HCT116 (cell line): ENCODE data around the gene RNF121. TPM values are rescaled to one million over a fixed set of nuclear protein-coding genes. Genes with fewer than 3 reads are reported as not detected.
"Not testable (repeated sequence)": the region's sequence is repeated elsewhere in the genome, so short reads cannot be mapped to it uniquely, and the experiment has no call there.

ENCODE experiments used
- ATAC-seq: fragments of 200-7000 bp; cut with Tn5 transposase; 2 replicates; pipeline ENCODE4 v1.9.1; 2020; ENCODE audit warnings: mild to moderate bottlenecking, moderate library complexity
- BruUV-seq: library from RNA; stranded (reverse); fragments of 400-500 nt; replicated peaks from 2 replicates; lab custom pipeline; 2021; lab: Mats Ljungman, UMichigan
- CTCF ChIA-PET: fragments of 300-600 bp; sonication (Branson Sonifier 250); formaldehyde crosslinking; loops from one replicate; lab custom pipeline; 2021; ENCODE audit warnings: antibody characterized with exemption; lab: Charles Lee
- POLR2A ChIA-PET: fragments of 300-600, 350-600 bp; sonication (Branson Sonifier 250); formaldehyde crosslinking; loops from one replicate; lab custom pipeline; 2021; ENCODE audit warnings: antibody characterized with exemption; lab: Charles Lee
- RAD21 ChIA-PET, 2 experiments: fragments of 300-600 bp; sonication (Branson Sonifier 250); formaldehyde crosslinking; loops; one replicate each; lab custom pipeline; 2023; ENCODE audit warnings: low total read pairs in 2 of 2; ENCODE audit not compliant: uncharacterized antibody in 2 of 2, unreplicated experiment in 2 of 2, low non-redundant PET in 1 of 2; lab: Charles Lee
- DNase-seq: peaks from one replicate; pipeline ENCODE4 v3.0.0-alpha.2; 2010; ENCODE audit warnings: low read depth, low spot score
- H2AFZ ChIP-seq: fragments of 200-600 bp; shearing (Covaris generic), sonication (generic); 2 replicates; pipeline ENCODE4 v1.6.1; 2017; ENCODE audit warnings: low read depth, mixed run types, mixed read lengths, antibody characterized with exemption, low read length; ENCODE audit not compliant: poor library complexity, severe bottlenecking
- H3K27ac ChIP-seq: 2 replicates; pipeline ENCODE4 v1.5.1; 2012; ENCODE audit warnings: low read depth, low read length
- H3K27me3 ChIP-seq: fragments of 200-600 bp; sonication (generic); 2 replicates; pipeline ENCODE4 v1.6.1; 2016; ENCODE audit warnings: mixed run types, low read length, mixed read lengths; ENCODE audit not compliant: insufficient read depth
- H3K36me3 ChIP-seq, 2 experiments: fragments of 200-500 bp in 1 of 2; fragments of 200-600 bp in 1 of 2; sonication (Bioruptor generic) in 1 of 2; sonication (generic) in 1 of 2; 2 replicates each; pipeline versions ENCODE4 v1.5.1 to v1.6.1; 2014 to 2016; ENCODE audit warnings: low read length in 2 of 2, inconsistent platforms in 1 of 2, mixed read lengths in 1 of 2, mixed run types in 1 of 2; ENCODE audit not compliant: insufficient read depth in 2 of 2, control insufficient read depth in 1 of 2
- H3K4me1 ChIP-seq, 2 experiments: fragments of 200-600 bp in 1 of 2; sonication (generic) in 1 of 2; 2 replicates each; pipeline versions ENCODE4 v1.5.1 to v1.6.1; 2012 to 2017; ENCODE audit warnings: low read length in 2 of 2, inconsistent platforms in 1 of 2, mild to moderate bottlenecking in 1 of 2, mixed read lengths in 1 of 2, mixed run types in 1 of 2, moderate library complexity in 1 of 2; ENCODE audit not compliant: insufficient read depth in 2 of 2, control insufficient read depth in 1 of 2
- H3K4me2 ChIP-seq: fragments of 200-600 bp; sonication (generic); 2 replicates; pipeline ENCODE4 v1.6.1; 2017; ENCODE audit warnings: mixed run types, low read length, mixed read lengths
- H3K4me3 ChIP-seq, 2 experiments: fragments of 200-600 bp in 1 of 2; sonication (generic) in 1 of 2; replicated peaks in 1 of 2; 2 replicates each; pipeline ENCODE4 v1.5.1; 2011 to 2016; ENCODE audit warnings: low read length in 2 of 2, control low read depth in 1 of 2, low read depth in 1 of 2, mild to moderate bottlenecking in 1 of 2, mixed read lengths in 1 of 2, mixed run types in 1 of 2
- H3K79me2 ChIP-seq: fragments of 200-600 bp; sonication (generic); 2 replicates; pipeline ENCODE4 v1.6.1; 2017; ENCODE audit warnings: mild to moderate bottlenecking, mixed run types, low read length, moderate library complexity, mixed read lengths; ENCODE audit not compliant: insufficient read depth
- H3K9ac ChIP-seq: fragments of 200-600 bp; sonication (generic); 2 replicates; pipeline ENCODE4 v1.6.1; 2016; ENCODE audit warnings: low read length, mixed read lengths
- H3K9me2 ChIP-seq: fragments of 200-600 bp; sonication (generic), shearing (Covaris generic); 2 replicates; pipeline ENCODE4 v1.6.1; 2017; ENCODE audit warnings: mixed run types, mild to moderate bottlenecking, moderate library complexity; ENCODE audit not compliant: insufficient read depth
- H3K9me3 ChIP-seq, 2 experiments: fragments of 200-500 bp in 1 of 2; fragments of 200-600 bp in 1 of 2; sonication (Bioruptor generic) in 1 of 2; sonication (generic) in 1 of 2; 2 replicates each; pipeline ENCODE4 v1.6.1; 2014 to 2017; ENCODE audit warnings: low read length in 2 of 2, mixed read lengths in 2 of 2, inconsistent platforms in 1 of 2, low read depth in 1 of 2, mild to moderate bottlenecking in 1 of 2, mixed run types in 1 of 2, moderate library complexity in 1 of 2; ENCODE audit not compliant: control insufficient read depth in 1 of 2, insufficient read depth in 1 of 2
- H4K20me1 ChIP-seq: fragments of 200-600 bp; sonication (generic), shearing (Covaris generic); 2 replicates; pipeline ENCODE4 v1.6.1; 2017; ENCODE audit warnings: mixed run types, mild to moderate bottlenecking, moderate library complexity; ENCODE audit not compliant: insufficient read depth
- REST ChIP-seq: IDR thresholded peaks from 2 replicates; pipeline ENCODE4 v1.6.1; 2012; ENCODE audit warnings: low read depth
- intact Hi-C: fragments of 100-400 bp; cut with micrococcal nuclease; formaldehyde crosslinking; loops from 2 replicates; pipeline ENCODE4 v1.10.0; 2022
- total RNA-seq: library from RNA; stranded (reverse); gene quantifications from one replicate; pipeline ENCODE4 v1.2.1, GENCODE V29; 2021; ENCODE audit not compliant: unreplicated experiment

The RNF121 gene
- total RNA-seq, 1 experiment from 2014 or later, result 24.5 TPM

GRCh38 chr11:71928737-71929443 is at the start of gene RNF121 (continued):
- no peak for TF ChIP-seq REST

- H3K27ac ChIP-seq, POLR2A ChIA-PET, DNase-seq, H3K9me2 ChIP-seq, H3K9ac ChIP-seq, ATAC-seq, CTCF ChIA-PET, H4K20me1 ChIP-seq, H3K36me3 ChIP-seq, H3K4me1 ChIP-seq, intact Hi-C loops, BruUV-seq, H3K9me3 ChIP-seq, H2AFZ ChIP-seq, H3K27me3 ChIP-seq, H3K4me2 ChIP-seq, H3K79me2 ChIP-seq, RAD21 ChIA-PET, H3K4me3 ChIP-seq: not testable (repeated sequence)
Observed at GRCh38 chr11:71885806-71886205, 43.0 kb upstream of the RNF121 start.

- H3K9me2 ChIP-seq, DNase-seq, RAD21 ChIA-PET, H3K9me3 ChIP-seq, H3K4me2 ChIP-seq, H3K4me1 ChIP-seq, H3K9ac ChIP-seq, POLR2A ChIA-PET, H3K36me3 ChIP-seq, CTCF ChIA-PET, H3K27ac ChIP-seq, H2AFZ ChIP-seq, H4K20me1 ChIP-seq, H3K27me3 ChIP-seq, intact Hi-C loops, H3K79me2 ChIP-seq, BruUV-seq, H3K4me3 ChIP-seq, ATAC-seq: not testable (repeated sequence)
Observed at GRCh38 chr11:71888335-71889010, 40.4 kb upstream of the RNF121 start.

- H3K79me2 ChIP-seq, H3K9ac ChIP-seq, H3K9me3 ChIP-seq, ATAC-seq, POLR2A ChIA-PET, RAD21 ChIA-PET, BruUV-seq, H3K27ac ChIP-seq, H3K4me2 ChIP-seq, H4K20me1 ChIP-seq, H3K4me1 ChIP-seq, H3K36me3 ChIP-seq, intact Hi-C loops, H3K4me3 ChIP-seq, H3K27me3 ChIP-seq, DNase-seq, H3K9me2 ChIP-seq, H2AFZ ChIP-seq, CTCF ChIA-PET: not testable (repeated sequence)
Observed at GRCh38 chr11:71889181-71889872, 39.5 kb upstream of the RNF121 start.
